Chondrocyte (in vitro differentiated cells): Measurements from ENCODE around the gene MCRIP2. TPM values are rescaled to one million over a fixed set of nuclear protein-coding genes. Genes with fewer than 3 reads are reported as not detected.

Source experiments
- DNase-seq: peaks from one replicate; pipeline ENCODE4 v3.0.0; 2021; ENCODE audit warnings: mixed read lengths, low spot score
- H3K27ac Mint-ChIP-seq: one replicate; pipeline ENCODE4 v1.8.0; 2021; ENCODE audit warnings: mild to moderate bottlenecking, moderate library complexity, mixed read lengths; ENCODE audit not compliant: unreplicated experiment
- H3K27me3 Mint-ChIP-seq: 2 replicates; pipeline ENCODE4 v1.8.0; 2021; ENCODE audit warnings: low read depth, mixed read lengths
- H3K36me3 Mint-ChIP-seq: 2 replicates; pipeline ENCODE4 v1.8.0; 2021; ENCODE audit warnings: low read depth, mixed read lengths
- H3K4me1 Mint-ChIP-seq: 2 replicates; pipeline ENCODE4 v1.8.0; 2021; ENCODE audit warnings: low read depth, mild to moderate bottlenecking, mixed read lengths
- H3K4me3 Mint-ChIP-seq: one replicate; pipeline ENCODE4 v1.8.0; 2021; ENCODE audit warnings: mild to moderate bottlenecking, moderate library complexity, mixed read lengths; ENCODE audit not compliant: unreplicated experiment
- H3K9me3 Mint-ChIP-seq: 2 replicates; pipeline ENCODE4 v1.8.0; 2021; ENCODE audit warnings: low read depth, mixed read lengths
- total RNA-seq: library from RNA; stranded (reverse); gene quantifications from 3 replicates; pipeline ENCODE4 v1.2.1, GENCODE V29; 2021
- TF ChIP-seq, protein P1 (sequence below): fragments of 200-600 bp; sonication (generic); IDR thresholded peaks from 2 replicates; pipeline ENCODE4 v1.5.0; 2021; ENCODE audit warnings: antibody characterized with exemption, mild to moderate bottlenecking, moderate library complexity

Gene MCRIP2
- total RNA-seq, 1 donor from 2014 or later, result 15.3 TPM

DNA sequence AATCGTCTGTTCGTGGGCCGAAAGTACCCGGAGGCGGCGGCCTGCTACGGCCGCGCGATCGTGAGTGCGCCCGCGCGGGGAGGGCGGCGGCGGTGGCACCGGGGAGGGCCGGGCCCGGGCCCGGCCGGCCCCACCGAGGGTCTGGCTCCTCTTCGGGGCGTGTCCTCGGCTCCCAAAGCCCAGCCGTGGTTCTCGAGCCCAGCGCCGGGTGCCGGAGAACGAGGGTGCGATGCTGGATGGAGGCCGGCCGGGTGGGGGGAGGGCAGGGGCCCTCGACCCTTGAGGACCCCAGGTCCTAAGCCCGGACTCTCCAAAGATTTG is 39.0 kb downstream of the MCRIP2 start:
- peak overlapping the region; percentile 71 for H3K27ac Mint-ChIP-seq
- no peaks in the 10 kb centered on the region for H3K27me3 Mint-ChIP-seq

DNA sequence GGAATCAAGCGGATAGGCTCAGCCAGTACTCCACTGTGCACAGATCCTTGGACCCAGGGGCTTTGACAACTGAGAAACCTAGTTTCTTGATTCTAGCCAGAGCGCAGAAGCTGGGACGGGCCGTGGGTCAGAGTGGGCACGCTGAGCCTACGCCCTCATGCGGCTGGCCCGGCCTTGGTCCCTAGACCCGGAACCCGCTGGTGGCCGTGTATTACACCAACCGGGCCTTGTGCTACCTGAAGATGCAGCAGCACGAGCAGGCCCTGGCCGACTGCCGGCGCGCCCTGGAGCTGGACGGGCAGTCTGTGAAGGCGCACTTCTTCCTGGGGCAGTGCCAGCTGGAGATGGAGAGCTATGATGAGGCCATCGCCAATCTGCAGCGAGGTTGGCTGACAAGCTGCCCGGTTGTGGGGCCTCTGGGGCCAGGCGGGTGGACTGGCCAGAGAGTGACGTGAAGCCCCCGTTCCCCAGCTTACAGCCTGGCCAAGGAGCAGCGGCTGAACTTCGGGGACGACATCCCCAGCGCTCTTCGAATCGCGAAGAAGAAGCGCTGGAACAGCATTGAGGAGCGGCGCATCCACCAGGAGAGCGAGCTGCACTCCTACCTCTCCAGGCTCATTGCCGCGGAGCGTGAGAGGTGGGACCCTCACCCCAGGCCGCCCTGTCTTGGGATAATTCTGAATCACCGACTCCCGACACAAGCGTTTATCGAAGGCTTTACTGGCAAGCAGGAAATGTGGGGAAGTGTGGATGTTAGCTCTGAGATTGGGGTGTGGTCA is 39.5 kb downstream of the MCRIP2 start:
- Mint-ChIP-seq H3K4me3 (peak overlapping the region; percentile 75), H3K36me3 (peaks cover 10% of the 10 kb centered on the region), H3K9me3 (no peaks in the 10 kb centered on the region), H3K4me1 (peaks cover 38% of the 10 kb centered on the region), H3K27ac (peak overlapping the region; percentile 71), H3K27me3 (no peaks in the 10 kb centered on the region)
- TF ChIP-seq, protein P1, sequence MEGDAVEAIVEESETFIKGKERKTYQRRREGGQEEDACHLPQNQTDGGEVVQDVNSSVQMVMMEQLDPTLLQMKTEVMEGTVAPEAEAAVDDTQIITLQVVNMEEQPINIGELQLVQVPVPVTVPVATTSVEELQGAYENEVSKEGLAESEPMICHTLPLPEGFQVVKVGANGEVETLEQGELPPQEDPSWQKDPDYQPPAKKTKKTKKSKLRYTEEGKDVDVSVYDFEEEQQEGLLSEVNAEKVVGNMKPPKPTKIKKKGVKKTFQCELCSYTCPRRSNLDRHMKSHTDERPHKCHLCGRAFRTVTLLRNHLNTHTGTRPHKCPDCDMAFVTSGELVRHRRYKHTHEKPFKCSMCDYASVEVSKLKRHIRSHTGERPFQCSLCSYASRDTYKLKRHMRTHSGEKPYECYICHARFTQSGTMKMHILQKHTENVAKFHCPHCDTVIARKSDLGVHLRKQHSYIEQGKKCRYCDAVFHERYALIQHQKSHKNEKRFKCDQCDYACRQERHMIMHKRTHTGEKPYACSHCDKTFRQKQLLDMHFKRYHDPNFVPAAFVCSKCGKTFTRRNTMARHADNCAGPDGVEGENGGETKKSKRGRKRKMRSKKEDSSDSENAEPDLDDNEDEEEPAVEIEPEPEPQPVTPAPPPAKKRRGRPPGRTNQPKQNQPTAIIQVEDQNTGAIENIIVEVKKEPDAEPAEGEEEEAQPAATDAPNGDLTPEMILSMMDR, result peak; percentile 38
- no peak for DNase-seq

More for the DNA sequence above, 39.0 kb downstream of the MCRIP2 start:
- no peak for DNase-seq
- Mint-ChIP-seq H3K36me3 (peaks cover 8% of the 10 kb centered on the region), H3K4me3 (peak overlapping the region; percentile 75), H3K4me1 (peaks cover 33% of the 10 kb centered on the region), H3K9me3 (no peaks in the 10 kb centered on the region)
- TF ChIP-seq, protein P1, result no peak

DNA sequence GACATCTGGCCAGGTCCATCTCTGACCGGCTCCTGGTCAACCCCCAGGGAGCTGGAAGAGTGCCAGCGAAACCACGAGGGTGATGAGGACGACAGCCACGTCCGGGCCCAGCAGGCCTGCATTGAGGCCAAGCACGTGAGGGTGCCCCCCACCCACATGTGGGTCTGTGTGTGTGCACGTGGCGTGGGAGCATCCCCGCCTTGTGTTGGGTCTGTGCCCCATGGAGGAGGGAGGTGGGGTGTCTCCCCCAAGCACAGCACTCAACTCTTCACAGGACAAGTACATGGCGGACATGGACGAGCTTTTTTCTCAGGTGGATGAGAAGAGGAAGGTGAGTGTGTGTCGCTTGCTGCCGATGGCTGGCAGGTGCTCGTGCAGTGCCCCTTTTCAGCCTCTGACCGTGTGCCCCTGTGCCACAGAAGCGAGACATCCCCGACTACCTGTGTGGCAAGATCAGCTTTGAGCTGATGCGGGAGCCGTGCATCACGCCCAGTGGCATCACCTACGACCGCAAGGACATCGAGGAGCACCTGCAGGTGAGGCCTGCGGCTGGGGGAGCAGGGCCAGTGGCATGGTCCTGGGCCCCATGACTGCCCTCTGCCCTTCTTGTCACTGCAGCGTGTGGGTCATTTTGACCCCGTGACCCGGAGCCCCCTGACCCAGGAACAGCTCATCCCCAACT is 40.3 kb downstream of the MCRIP2 start:
- no peak for DNase-seq
- Mint-ChIP-seq H3K27ac (peak overlapping the region; percentile 71), H3K27me3 (no peaks in the 10 kb centered on the region), H3K9me3 (no peaks in the 10 kb centered on the region), H3K36me3 (peaks cover 10% of the 10 kb centered on the region), H3K4me1 (peaks cover 38% of the 10 kb centered on the region), H3K4me3 (peak overlapping the region; percentile 75)
- TF ChIP-seq, protein P1, result no peak

DNA sequence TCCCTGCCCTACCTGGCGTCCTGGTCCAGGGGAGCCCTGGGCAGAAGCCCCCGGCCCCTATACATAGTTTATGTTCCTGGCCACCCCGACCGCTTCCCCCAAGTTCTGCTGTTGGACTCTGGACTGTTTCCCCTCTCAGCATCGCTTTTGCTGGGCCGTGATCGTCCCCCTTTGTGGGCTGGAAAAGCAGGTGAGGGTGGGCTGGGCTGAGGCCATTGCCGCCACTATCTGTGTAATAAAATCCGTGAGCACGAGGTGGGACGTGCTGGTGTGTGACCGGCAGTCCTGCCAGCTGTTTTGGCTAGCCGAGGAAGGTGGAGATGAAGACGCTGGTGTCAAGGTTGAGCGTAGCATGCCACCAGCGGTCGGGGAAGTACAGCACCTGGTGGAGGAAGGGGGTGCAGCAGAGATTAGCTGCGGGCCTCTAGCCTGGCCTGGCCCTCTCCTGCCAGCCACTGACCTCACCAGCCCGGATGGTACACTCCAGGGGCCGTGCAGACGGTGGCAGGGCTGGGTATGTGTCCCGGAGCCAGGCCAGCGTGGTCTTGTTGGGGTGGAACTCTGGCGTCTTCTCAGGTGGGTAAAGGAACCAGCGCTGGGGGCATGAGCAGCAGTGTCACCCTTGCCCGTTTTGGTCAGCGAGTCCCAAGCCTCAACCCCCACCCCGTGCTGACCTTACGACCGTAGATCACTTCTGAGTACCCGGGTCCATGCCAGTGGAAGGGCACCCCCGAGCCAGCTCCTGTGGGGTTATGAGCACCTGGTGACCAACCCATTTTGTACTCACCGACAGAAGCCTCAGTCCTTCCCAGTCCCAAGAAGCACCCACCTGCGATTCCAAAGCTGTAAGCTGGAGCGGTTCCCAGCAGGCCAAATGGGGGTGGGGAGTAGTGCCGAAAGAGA is 41.1 kb downstream of the MCRIP2 start:
- DNase-seq, result no peak
- Mint-ChIP-seq H3K27me3 (no peaks in the 10 kb centered on the region), H3K4me1 (peaks cover 38% of the 10 kb centered on the region), H3K27ac (peak overlapping the region; percentile 59), H3K4me3 (peak overlapping the region; percentile 68), H3K9me3 (no peaks in the 10 kb centered on the region), H3K36me3 (peaks cover 11% of the 10 kb centered on the region)
- TF ChIP-seq, protein P1, result no peak
